BLaER1 (cell line): Measurements from ENCODE around the gene OIP5.
"Not testable (repeated sequence)": the region's sequence is repeated elsewhere in the genome, so short reads cannot be mapped to it uniquely, and the experiment has no call there.

ENCODE experiments used
- H3K27ac ChIP-seq: shearing (Covaris generic); formaldehyde crosslinking; 2 replicates; pipeline ENCODE4 v1.8.1; 2022
- H3K27me3 ChIP-seq: shearing (Covaris generic); formaldehyde crosslinking; 2 replicates; pipeline ENCODE4 v1.8.1; 2022
- H3K36me3 ChIP-seq: shearing (Covaris generic); formaldehyde crosslinking; 2 replicates; pipeline ENCODE4 v1.8.1; 2022
- H3K4me1 ChIP-seq: shearing (Covaris generic); formaldehyde crosslinking; 2 replicates; pipeline ENCODE4 v1.8.1; 2022
- H3K4me2 ChIP-seq: shearing (Covaris generic); formaldehyde crosslinking; 2 replicates; pipeline ENCODE4 v1.8.1; 2022
- H3K4me3 ChIP-seq: shearing (Covaris generic); formaldehyde crosslinking; 2 replicates; pipeline ENCODE4 v1.8.1; 2022
- H3K9ac ChIP-seq: shearing (Covaris generic); formaldehyde crosslinking; 2 replicates; pipeline ENCODE4 v1.8.1; 2022
- H3K9me3 ChIP-seq: shearing (Covaris generic); formaldehyde crosslinking; 2 replicates; pipeline ENCODE4 v1.8.1; 2022
- H4K20me1 ChIP-seq: shearing (Covaris generic); formaldehyde crosslinking; 2 replicates; pipeline ENCODE4 v1.8.1; 2022
- Cebpa-rat ChIP-seq: shearing (Covaris generic); IDR thresholded peaks from 2 replicates; pipeline ENCODE4 v1.8.1; 2022

OIP5 gene

GRCh38 chr15:41307679-41308078 is 24.7 kb downstream of the OIP5 start:
- H3K9me3 ChIP-seq: no peaks in the 10 kb centered on the region
- no peak overlapping the region for H3K27ac ChIP-seq
- TF ChIP-seq Cebpa-rat: no peak
- H4K20me1 ChIP-seq: peaks cover 43% of the 10 kb centered on the region
- peaks cover 29% of the 10 kb centered on the region; the same call in 1 of the 2 replicates for H3K4me1 ChIP-seq
- H3K36me3 ChIP-seq: peaks cover 77% of the 10 kb centered on the region
- H3K27me3 ChIP-seq: no peaks in the 10 kb centered on the region
- H3K4me3 ChIP-seq: no peak overlapping the region
- H3K9ac ChIP-seq: no peak overlapping the region
- no peak overlapping the region for H3K4me2 ChIP-seq

- Histone ChIP-seq H3K4me2 (no peak overlapping the region), H3K27ac (no peak overlapping the region)
Observed at GRCh38 chr15:41304149-41304770, 28.1 kb downstream of the OIP5 start.

GRCh38 chr15:41301587-41301986 is 30.8 kb downstream of the OIP5 start:
- Histone ChIP-seq H3K4me2 (no peak overlapping the region), H3K9me3 (no peaks in the 10 kb centered on the region), H3K4me1 (peaks cover 19% of the 10 kb centered on the region; the same call in 1 of the 2 replicates), H3K9ac (no peak overlapping the region), H4K20me1 (peaks cover 95% of the 10 kb centered on the region), H3K4me3 (no peak overlapping the region), H3K36me3 (peaks cover 78% of the 10 kb centered on the region), H3K27ac (no peak overlapping the region), H3K27me3 (no peaks in the 10 kb centered on the region)
- TF ChIP-seq Cebpa-rat: no peak

More at GRCh38 chr15:41304149-41304770, 28.1 kb downstream of the OIP5 start:
- TF ChIP-seq Cebpa-rat: no peak
- Histone ChIP-seq H3K9ac (no peak overlapping the region), H3K9me3 (no peaks in the 10 kb centered on the region), H3K4me1 (peaks cover 29% of the 10 kb centered on the region; the same call in 1 of the 2 replicates), H4K20me1 (peaks cover 75% of the 10 kb centered on the region), H3K27me3 (no peaks in the 10 kb centered on the region), H3K4me3 (no peak overlapping the region), H3K36me3 (peaks cover 75% of the 10 kb centered on the region)

- H3K4me1 ChIP-seq: peaks cover 19% of the 10 kb centered on the region; the same call in 1 of the 2 replicates
- peaks cover 95% of the 10 kb centered on the region for H4K20me1 ChIP-seq
- H3K27ac ChIP-seq, H3K4me2 ChIP-seq, H3K9me3 ChIP-seq, H3K27me3 ChIP-seq, H3K4me3 ChIP-seq, H3K9ac ChIP-seq: not testable (repeated sequence)
- peaks cover 82% of the 10 kb centered on the region for H3K36me3 ChIP-seq
Observed at GRCh38 chr15:41301139-41301538, 31.3 kb downstream of the OIP5 start.

- H3K27ac ChIP-seq: no peak overlapping the region
Observed at GRCh38 chr15:41292521-41292920, 39.9 kb downstream of the OIP5 start.

GRCh38 chr15:41291065-41291631 is 41.2 kb downstream of the OIP5 start:
- Histone ChIP-seq H4K20me1 (peaks cover 94% of the 10 kb centered on the region), H3K36me3 (peaks cover 97% of the 10 kb centered on the region), H3K4me3 (no peak overlapping the region), H3K27ac (no peak overlapping the region), H3K27me3 (no peaks in the 10 kb centered on the region), H3K9ac (no peak overlapping the region), H3K9me3 (no peaks in the 10 kb centered on the region), H3K4me2 (no peak overlapping the region), H3K4me1 (peaks cover 50% of the 10 kb centered on the region)
- TF ChIP-seq Cebpa-rat: no peak

More at GRCh38 chr15:41292521-41292920, 39.9 kb downstream of the OIP5 start:
- H4K20me1 ChIP-seq: peaks cover 94% of the 10 kb centered on the region
- no peak overlapping the region for H3K4me2 ChIP-seq
- H3K27me3 ChIP-seq: no peaks in the 10 kb centered on the region
- no peak overlapping the region for H3K9ac ChIP-seq
- peaks cover 97% of the 10 kb centered on the region for H3K36me3 ChIP-seq
- H3K4me3 ChIP-seq: no peak overlapping the region
- no peaks in the 10 kb centered on the region for H3K9me3 ChIP-seq
- peaks cover 37% of the 10 kb centered on the region for H3K4me1 ChIP-seq
- TF ChIP-seq Cebpa-rat: no peak

- no peak overlapping the region for H3K4me3 ChIP-seq
- H3K4me2 ChIP-seq: no peak overlapping the region
- no peak overlapping the region for H3K9ac ChIP-seq
- H4K20me1 ChIP-seq: peaks cover 94% of the 10 kb centered on the region
- peaks cover 61% of the 10 kb centered on the region for H3K4me1 ChIP-seq
- H3K27me3 ChIP-seq: no peaks in the 10 kb centered on the region
- peaks cover 94% of the 10 kb centered on the region for H3K36me3 ChIP-seq
- TF ChIP-seq Cebpa-rat: no peak
- no peaks in the 10 kb centered on the region for H3K9me3 ChIP-seq
- H3K27ac ChIP-seq: no peak overlapping the region
Observed at GRCh38 chr15:41289953-41290352, 42.4 kb downstream of the OIP5 start.

- Histone ChIP-seq H3K9me3 (no peaks in the 10 kb centered on the region), H3K4me2 (peak overlapping the region; percentile 89), H3K4me3 (no peak overlapping the region), H3K4me1 (peaks cover 62% of the 10 kb centered on the region), H3K27ac (no peak overlapping the region), H3K9ac (no peak overlapping the region), H3K36me3 (peaks cover 79% of the 10 kb centered on the region), H4K20me1 (peaks cover 79% of the 10 kb centered on the region), H3K27me3 (no peaks in the 10 kb centered on the region)
- no peak for TF ChIP-seq Cebpa-rat
Observed at GRCh38 chr15:41288464-41288863, 43.9 kb downstream of the OIP5 start.

GRCh38 chr15:41286665-41287333 is 45.6 kb downstream of the OIP5 start:
- peak; percentile 28; the same call in 1 of the 2 replicates for TF ChIP-seq Cebpa-rat
- peak overlapping the region; percentile 8; the same call in 1 of the 2 replicates for H3K9ac ChIP-seq
- peaks cover 63% of the 10 kb centered on the region for H3K36me3 ChIP-seq
- no peaks in the 10 kb centered on the region for H3K9me3 ChIP-seq
- peak overlapping the region; percentile 89 for H3K4me2 ChIP-seq
- H3K27me3 ChIP-seq: no peaks in the 10 kb centered on the region
- H3K4me1 ChIP-seq: peaks cover 79% of the 10 kb centered on the region
- H3K4me3 ChIP-seq: 0 out of 2 replicates have a peak overlapping the region, but pooled peaks have one; percentile 90
- peaks cover 65% of the 10 kb centered on the region for H4K20me1 ChIP-seq
- H3K27ac ChIP-seq: no peak overlapping the region

- H4K20me1 ChIP-seq: peaks cover 49% of the 10 kb centered on the region
- peak overlapping the region; percentile 90 for H3K4me3 ChIP-seq
- peaks cover 74% of the 10 kb centered on the region for H3K4me1 ChIP-seq
- peaks cover 48% of the 10 kb centered on the region for H3K36me3 ChIP-seq
- peak overlapping the region; percentile 96 for H3K27ac ChIP-seq
- no peak for TF ChIP-seq Cebpa-rat
- peak overlapping the region; percentile 89 for H3K4me2 ChIP-seq
- no peaks in the 10 kb centered on the region for H3K27me3 ChIP-seq
- no peaks in the 10 kb centered on the region for H3K9me3 ChIP-seq
- peak overlapping the region; percentile 97 for H3K9ac ChIP-seq
Observed at GRCh38 chr15:41285285-41285684, 47.1 kb downstream of the OIP5 start.
